HL-60/S4 treated with phorbol 12-myristate 13-acetate at 8.2 ng/mL for 4 days and 3 days (cell line): ENCODE results near the gene HES2.
"Not testable (repeated sequence)": the region's sequence is repeated elsewhere in the genome, so short reads cannot be mapped to it uniquely, and the experiment has no call there.

ENCODE experiments used
- in situ Hi-C: fragments of 300-500 bp; cut with MboI; formaldehyde crosslinking; loops from 2 replicates; pipeline ENCODE4 v1.15.0; 2022; ENCODE audit warnings: low sequenced_read_pairs

The HES2 gene

DNA sequence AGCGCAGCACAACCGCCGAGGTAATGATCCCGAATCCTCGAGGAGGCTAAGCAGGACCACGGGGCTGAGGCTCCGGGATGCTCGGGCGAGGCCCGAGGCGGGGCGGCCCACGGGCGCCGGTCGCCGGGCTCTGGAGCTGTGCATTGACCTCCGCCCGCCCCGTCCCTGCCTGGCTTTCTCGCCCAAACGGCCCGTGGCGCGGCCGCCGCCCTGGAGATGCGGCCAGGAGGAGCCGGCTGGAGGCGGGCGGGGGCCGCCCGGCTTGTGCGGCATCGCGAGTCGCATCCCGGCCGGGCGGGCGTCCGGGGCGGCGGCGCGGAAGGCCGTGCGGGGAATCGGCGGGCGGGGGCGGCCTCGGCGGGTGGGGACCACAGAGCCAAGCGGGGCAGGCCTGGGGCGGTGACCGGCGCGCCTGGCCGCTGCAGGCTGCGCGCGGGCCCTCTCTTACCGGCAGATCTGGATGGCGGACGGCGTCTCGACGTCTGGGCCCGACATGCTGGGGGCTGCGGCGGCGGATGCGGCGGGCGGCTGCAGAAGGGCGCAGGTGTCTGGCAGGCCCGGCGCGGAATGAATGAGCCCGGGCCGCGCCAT lies 26.8 kb downstream of the HES2 start:
- in situ Hi-C loops: no loop called here

DNA sequence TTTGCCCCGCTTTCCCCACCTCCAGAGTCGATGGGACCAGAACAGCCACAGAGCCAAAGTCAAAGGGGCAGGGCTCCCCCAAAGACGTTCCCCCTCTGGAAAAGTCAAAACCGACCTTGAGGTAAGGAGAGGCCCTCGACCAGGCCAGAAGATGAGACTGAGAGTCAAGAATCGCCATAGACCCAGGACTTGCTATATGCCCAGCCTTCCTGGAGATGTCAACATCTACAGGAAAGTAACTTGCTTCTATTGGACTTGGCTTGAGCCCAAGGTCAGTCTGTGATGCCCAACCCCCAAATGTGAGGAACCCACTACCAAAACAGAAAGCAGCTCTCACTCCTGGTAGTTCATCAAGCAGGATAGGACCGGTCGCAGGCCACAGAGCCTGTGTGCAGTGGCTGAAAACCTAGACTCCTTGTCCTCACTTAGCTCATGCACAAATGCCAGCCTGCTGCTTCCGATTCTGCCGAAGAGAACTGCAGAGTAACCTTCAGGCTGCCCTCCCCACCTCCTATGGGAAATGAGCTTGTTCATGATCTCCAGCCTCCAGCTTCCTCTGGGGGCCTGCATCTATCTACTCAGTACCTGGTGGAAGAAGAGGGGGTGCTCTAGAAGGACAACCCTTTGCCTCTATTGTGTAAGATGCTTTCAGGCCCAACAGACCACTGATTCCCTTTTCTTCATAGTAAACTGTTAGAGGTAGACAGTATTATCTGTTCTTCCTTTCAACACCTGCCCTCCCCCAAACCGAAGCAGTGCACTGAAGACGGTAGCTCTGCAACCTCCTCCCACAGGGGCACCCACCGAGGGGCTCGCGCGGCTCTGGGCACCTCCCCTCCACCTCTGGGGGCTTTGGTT lies 27.5 kb downstream of the HES2 start:
- in situ Hi-C loops: no loop called here

GRCh38 chr1:6389971-6390370 lies 29.7 kb downstream of the HES2 start:
- in situ Hi-C loops: no loop called here

DNA sequence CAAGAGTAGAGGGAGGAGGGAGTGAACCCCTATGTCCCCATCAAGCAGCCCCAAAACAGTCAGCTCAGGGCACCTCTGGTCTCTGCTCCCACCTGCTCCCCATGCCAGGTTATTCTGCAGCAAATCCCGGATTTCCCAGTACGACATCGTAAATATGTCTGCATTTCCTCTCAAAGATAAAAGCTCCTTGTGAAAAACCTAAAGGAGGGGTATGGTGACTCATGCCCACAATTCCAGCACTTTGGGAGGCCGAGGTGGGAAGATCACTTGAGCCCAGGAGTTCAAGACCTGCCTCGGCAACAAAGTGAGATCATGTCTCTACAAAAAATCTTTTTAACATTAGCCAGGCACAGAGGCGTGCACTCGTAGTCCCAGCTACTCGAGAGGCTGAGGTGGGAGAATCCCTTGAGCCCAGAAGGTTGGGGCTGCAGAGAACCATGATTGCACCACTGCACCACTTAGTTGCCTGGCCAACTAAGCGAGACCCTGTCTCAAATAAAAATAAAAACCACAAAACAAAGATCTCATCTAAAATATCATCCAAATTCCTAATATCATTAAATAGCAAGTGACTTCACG lies 33.3 kb downstream of the HES2 start:
- in situ Hi-C loops: no loop called here

DNA sequence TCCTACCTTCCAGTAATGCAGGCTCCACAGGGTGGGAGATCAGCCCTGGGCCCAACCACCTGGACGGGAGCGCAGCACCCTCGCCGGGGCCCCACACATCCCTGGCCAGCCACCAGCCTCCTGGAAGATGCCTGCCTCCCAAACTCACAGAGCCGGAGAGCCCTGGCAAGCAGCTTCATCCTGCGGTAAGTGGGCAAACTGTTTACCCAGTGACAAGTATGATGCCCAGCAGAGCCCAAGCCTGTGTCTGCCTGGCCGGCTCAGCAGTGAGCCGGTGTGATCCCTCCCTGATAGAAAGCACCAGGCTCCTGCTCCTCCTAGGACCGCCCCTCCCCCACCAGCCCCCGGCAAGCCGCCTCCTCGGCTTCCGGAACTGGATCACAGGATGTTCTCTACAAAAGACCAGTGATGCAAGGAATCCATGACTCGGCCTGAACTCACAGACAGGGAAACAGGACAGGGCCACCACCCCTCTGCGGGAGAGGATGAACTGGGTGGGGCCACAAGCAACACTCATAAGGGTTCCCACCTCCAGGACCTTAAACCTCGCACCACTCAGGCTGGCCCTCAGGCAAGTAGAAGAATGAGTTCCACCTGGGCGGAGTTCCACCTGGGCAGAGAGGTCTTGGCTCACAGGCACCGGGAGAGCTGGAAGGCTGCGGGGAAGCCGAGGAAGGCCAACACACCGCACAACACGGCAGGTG lies 34.1 kb downstream of the HES2 start:
- in situ Hi-C loops: no loop called here

GRCh38 chr1:6384962-6385361 lies 34.8 kb downstream of the HES2 start:
- in situ Hi-C loops: no loop called here

- in situ Hi-C loops: no loop called here
Measured at GRCh38 chr1:6384135-6384534, 35.6 kb downstream of the HES2 start.

DNA sequence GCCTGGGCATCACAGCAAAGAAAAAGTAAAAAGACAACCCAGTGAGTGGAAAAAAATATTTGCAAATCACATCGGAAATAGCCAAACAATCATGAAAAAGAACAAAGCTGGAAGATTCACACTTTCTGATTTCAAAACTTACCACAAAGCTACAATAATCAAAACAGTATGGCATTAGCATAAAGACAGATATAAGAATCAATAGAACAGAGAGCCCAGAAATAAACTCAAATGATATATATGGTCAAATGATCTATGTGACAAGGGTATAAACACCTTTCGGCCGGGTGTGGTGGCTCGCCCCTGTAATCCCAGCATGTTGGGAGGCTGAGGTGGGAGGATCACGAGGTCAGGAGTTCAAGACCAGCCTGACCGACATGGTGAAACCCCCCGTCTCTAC lies 39.7 kb downstream of the HES2 start:
- in situ Hi-C loops: no loop called here

GRCh38 chr1:6378096-6378746 lies 41.5 kb downstream of the HES2 start:
- in situ Hi-C loops: no loop called here

- in situ Hi-C loops: no loop called here
Measured at GRCh38 chr1:6373961-6374720, 45.6 kb downstream of the HES2 start.

GRCh38 chr1:6372236-6372635 lies 47.5 kb downstream of the HES2 start:
- in situ Hi-C loops: not testable (repeated sequence)

- in situ Hi-C loops: no loop called here
Measured at GRCh38 chr1:6370006-6370405, 49.7 kb downstream of the HES2 start.

DNA sequence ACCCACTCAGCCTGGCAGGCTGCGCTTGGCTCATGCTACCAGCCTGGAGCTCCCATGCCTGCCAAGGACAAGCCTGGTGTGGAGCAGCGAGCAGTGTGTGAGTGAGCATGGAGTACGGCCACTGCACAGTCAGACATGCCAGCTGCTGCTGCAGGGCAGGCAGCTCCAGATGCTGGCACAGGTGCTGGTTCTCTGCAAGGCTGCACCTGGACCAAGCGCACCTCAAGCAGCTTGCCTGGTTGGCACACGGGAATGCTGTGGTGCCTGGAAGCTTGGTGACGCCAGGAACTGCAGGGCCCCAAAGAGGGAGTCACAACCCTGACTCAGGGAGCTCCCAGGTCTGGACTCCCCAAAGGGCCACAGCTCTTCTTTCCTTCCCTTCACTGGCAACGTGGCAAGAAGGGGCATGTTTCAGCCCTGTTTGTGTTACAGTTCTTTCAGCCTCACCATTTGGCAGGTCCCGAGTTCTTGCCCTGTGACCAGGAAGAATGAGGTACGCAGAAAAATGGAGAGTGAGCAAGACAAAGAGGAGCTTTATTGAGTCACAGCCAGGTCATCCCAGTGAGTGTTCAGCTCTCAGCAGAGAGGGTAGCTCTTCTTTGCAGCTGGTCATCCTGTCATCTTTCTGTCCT lies 52.2 kb downstream of the HES2 start:
- in situ Hi-C loops: no loop called here

GRCh38 chr1:6365047-6365446 lies 54.7 kb downstream of the HES2 start:
- in situ Hi-C loops: no loop called here

DNA sequence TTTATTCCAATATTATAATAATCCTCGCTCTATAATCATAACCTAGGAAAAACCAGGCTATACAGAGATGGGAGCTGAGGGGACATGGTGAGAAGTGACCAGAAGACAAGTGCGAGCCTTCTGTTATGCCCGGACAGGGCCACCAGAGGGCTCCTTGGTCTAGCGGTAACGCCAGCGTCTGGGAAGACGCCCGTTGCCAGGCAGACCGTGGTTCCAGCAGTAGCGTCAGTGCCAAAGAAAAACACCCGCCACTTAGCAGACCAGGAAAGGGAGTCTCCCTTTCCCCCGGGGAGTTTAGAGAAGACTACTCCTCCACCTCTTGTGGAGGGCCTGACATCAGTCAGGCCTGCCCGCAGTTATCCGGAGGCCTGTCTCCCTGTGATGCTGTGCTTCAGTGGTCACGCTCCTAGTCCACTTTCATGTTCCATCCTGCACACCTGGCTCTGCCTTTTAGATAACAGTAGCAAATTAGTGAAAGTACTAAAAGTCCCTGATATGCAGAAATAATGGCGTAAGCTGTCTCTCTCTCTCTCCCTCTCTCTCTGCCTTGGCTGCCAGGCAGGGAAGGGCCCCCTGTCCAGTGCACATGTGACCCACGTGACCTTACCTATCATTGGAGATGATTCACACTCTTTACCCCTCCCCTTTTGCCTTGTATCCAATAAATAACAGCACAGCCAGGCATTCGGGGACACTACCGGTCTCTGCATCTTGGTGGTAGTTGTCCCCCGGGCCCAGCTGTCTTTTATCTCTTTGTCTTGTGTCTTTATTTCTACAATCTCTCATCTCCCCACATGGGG lies 56.4 kb downstream of the HES2 start:
- in situ Hi-C loops: loop anchor here (5.0 kb wide), 1 partner anchor 39 kb away; no protein-coding TSS in a partner anchor
